GM11168 (cell line): ENCODE results near the gene FYN.
"Not testable (repeated sequence)": the region's sequence is repeated elsewhere in the genome, so short reads cannot be mapped to it uniquely, and the experiment has no call there.

Source experiments
- in situ Hi-C: fragments of 300-500 bp; cut with MboI; formaldehyde crosslinking; loops from one replicate; pipeline ENCODE4 v1.12.0; 2022; ENCODE audit warnings: low sequenced_read_pairs; ENCODE audit not compliant: unreplicated experiment

Gene FYN

DNA sequence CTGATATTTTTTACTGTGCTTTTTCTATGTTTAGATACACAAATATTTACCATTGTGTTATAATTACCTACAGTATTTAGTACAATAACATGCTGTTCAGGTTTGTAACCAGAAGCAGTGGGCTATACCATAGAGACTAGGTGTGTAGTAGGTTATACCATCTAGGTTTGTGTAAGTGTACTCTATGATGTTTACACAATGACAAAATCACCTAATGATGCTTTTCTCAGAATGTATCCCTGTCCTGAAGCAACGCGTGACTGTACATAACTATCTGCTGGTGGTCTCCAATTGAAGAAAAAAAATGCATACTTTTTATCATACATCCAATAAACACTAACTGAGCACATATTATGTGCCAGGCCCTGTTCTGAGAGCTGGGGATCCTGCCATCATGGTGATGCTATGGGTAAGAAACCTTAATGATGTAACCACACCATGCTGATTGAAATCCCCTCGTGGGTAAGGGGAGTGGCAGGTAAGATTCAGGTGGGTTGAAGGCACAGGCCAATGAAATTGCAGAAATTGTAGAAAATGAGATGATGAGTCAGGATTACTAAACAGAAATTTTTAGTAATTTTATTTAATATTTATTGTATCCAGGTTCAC lies 76.8 kb downstream of the FYN start:
- in situ Hi-C loops = no loop called here

DNA sequence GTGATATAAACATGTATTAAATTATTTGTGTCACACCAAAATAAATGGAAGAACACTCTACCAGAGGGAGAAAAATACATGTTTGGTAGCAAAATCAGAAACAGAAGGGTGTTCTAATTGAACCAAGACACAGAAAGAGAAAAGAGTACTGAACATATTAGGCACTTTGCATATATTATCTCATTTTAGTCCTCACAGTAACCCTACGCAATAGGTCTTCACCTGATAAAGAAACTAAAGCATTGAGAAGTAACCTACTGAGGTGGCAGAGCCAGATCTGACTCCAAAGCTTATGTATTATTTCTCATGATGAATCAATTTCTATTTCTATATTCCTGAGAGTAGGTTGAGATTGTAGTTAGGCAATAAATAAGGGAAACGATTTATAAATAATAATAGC lies 77.7 kb downstream of the FYN start:
- in situ Hi-C loops = no loop called here

DNA sequence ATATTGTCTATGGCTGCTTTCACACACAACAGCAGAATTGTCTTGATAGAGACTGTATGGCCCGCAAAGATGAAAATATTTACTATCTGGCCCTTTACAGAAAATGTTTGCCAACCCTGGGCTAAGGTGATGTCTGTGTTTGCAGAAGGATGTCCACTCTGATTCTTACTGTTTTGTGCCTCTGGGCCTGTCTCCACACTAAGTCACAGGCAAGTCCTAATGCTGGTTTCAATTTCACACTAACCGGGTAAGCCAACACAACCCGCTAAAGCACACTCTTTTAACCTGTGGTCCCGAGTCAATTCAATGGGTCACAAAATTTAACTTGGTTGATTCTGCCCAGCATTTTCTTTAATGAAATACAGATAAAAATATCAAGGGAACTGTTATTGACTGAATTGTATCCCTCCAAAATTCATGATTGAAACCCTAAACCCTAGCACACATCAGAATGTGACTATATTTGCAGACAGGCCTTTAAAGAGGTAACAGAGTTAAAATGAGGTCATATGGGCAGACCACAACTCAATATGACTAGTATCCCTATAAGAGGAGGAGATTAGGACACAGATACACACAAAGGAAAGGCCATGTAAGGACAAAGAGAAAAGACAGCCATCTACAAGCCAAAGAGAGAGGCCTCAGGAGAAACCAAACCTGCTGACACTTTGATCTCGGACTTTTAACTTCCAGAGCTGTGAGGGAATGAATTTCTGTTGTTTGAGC lies 78.4 kb downstream of the FYN start:
- in situ Hi-C loops = no loop called here

DNA sequence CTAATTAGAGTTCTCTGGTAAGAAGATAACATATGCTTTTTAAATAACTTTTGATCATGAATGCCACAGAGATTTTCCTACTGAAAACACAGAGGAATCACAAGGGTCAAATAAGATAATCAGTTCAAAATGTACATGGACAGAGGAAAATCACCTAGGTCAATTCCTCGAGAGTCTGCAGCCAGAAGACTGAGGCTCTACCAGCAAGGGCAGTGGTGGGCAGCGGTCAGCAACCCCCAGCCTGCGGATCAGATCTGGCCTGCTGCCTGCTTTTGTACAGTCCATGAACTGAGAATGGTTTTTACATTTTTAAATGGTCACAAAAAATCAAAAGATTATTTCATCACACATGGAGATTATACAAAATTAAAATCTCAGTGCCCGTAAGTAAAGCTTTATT lies 79.0 kb downstream of the FYN start:
- in situ Hi-C loops = no loop called here

DNA sequence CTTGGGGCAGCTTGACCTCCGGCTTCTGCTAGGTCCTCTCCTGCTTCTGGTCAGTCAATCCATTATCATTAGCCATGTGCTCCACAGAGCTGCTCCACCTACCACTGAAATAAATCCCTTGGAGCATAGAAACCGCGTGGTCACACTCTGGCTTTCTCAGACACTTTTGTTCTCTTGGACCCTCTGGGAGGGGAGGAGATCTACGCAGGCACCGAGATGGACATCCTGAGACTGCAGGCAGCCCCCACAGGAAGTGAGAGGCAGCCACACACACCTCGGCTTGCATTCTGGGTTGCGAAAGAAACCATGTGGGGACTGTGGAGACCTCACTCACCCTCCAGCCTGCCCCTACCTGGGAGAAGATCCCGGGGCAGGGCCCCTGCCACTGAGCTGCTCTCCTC lies 79.5 kb downstream of the FYN start:
- in situ Hi-C loops = no loop called here

DNA sequence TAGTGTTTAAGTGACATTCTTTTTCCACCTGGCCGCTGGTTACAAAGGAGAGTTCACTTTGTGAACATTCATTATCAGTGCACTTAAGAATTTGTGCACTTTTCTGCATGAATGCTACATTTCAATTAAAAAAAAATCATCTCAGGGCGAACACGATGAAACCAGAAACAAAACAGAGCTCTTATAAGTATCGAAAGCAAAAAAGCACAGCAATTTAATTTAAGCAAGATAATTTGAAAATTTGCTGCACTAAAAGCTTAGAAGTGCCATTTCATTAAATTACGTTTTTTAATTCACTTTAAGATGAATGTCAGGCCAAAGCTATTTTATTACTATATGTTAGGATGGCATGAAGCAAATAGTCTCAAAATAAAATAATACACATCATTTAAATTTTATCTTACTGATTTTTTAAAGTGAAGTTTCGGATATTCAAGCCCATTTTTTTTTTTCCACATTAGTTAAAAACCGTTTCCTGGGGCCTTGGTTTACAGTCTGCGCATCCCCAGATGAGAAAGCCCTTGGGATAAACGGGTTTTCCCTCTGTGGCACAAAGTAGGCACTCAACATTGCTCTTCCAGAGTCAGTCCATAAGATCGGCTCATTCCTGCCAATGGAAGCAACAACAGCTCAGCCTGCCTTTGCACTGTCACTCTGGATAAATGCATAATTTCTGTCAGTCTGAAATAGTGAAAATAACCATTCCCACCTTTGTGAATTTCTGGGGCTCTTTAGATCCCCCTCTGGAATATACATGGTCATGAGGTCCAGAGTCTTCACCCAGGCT lies 80.1 kb downstream of the FYN start:
- in situ Hi-C loops = no loop called here

DNA sequence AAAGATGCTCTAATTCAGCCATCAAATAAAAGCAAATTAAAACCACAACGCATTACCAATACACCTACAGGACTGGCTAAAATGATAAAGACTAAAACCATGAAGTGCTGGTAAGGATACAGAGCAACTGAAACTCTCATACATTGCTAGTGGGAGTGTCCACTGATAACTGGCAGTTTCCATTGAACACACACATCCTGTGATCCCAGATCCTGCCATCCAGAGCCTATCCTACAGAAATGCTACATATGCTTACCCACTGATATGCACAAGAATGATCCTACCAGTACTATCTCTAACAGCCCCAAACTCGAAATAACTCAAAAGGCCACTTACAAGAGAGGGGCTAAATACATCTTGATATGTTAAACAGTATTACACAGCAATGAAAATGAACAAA lies 81.0 kb downstream of the FYN start:
- in situ Hi-C loops = no loop called here

DNA sequence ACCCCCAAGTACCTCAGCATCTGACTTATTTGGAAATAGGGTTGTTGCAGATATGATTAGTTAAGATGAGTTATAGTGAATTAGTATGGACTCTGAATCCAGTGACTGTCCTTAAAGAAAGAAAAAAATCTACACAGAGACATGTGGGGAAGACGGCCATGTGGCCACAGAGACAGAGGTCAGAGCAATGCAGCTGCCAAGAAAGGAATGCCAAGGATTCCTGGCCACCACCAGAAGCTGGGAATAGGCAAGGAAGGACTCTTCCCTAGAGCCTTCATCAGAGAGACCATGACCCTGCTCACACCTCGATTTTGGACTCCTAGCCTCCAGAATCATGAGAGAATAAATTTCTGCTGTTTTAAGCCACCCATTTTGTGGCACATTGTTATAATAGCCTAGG lies 81.8 kb downstream of the FYN start:
- in situ Hi-C loops = no loop called here

DNA sequence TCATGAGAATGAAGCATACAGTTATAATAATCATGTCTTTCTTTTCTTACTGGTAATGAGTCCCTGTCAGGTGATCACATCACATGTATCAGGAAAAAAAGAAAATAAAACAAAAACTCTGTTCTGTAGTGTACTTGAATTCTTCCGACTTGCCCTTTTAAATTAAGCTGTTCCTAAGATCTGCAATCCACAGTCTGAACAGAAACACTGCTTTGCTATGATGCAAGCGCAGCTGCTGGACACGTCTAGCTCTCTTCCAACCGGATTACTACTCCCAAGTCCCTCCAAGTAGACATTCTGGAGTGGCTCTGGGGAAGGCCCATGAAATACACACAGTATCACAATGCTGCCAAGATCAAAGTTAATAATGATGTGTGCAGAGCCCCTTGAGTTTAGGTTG lies 83.7 kb downstream of the FYN start:
- in situ Hi-C loops = no loop called here

DNA sequence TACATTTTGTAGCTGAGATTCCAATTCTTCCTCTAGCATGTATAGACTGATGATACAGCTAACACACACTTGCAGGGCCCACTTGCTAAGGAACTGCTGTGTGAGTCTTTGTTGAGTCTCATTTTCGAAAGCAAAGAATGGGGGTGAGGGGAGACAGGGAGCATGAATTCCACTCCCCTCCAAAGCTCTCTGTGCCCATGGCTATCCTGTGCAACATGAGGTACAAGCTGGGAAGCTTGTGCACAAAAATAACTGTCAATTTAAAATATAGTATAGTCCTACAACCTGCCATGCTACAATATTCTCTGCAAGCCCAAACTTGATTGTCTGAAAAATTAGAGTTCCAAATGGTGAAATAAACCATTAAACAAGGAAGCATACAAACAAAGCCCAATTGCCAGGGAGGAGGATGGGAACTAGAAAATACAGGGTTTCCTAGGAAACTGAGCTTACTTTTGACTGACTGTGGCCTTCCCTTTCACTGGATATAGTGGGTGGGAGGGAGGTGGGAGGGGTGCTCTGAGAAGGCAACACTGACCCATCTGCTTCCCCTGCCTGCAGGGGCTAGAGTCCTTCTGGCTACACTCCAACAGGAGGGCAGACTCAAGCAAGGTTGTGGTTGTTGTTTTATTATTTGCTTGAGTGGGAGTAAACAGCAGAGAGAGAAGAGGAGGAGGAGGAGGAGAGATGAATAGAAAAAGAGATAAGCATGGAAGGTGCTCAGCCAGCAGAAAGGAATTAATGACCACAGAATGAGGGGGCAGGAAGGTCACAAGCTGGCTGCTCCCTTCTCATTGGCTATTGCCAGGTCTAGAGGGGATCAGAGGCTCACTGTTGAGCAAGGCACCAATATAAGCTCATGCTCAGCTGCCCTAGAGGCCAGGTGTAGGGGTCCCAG lies 84.6 kb downstream of the FYN start:
- in situ Hi-C loops = no loop called here

DNA sequence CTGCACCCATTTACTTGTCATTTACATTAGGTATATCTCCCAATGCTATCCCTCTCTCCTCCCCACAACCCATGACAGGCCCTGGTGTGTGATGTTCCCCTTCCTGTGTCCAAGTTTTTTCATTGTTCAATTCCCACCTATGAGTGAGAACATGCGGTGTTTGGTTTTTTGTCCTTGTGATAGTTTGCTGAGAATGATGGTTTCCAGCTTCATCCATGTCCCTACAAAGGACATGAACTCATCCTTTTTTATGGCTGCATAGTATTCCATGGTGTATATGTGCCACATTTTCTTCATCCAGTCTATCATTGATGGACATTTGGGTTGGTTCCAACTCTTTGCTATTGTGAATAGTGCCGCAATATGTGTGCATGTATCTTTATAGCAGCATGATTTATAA lies 87.1 kb downstream of the FYN start:
- in situ Hi-C loops = not testable (repeated sequence)

DNA sequence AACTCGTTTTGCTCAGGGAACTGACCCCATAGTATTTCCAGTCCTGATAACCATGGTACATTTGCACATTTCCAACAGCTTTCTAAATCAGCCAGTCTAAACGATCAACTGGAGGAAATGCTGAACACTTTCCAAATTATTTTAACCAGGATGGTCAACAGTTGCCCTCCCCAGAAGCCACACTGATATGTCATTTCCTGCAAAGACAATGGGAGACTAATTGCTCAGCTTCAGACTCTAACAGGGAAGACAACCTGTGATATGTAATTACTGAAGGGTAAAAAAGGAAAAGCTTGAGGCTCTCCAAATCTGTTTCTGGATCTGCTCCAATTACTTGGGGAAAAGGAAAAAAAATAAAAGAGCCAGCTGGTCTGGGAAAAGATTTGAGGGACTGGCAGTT lies 88.8 kb downstream of the FYN start:
- in situ Hi-C loops = no loop called here

DNA sequence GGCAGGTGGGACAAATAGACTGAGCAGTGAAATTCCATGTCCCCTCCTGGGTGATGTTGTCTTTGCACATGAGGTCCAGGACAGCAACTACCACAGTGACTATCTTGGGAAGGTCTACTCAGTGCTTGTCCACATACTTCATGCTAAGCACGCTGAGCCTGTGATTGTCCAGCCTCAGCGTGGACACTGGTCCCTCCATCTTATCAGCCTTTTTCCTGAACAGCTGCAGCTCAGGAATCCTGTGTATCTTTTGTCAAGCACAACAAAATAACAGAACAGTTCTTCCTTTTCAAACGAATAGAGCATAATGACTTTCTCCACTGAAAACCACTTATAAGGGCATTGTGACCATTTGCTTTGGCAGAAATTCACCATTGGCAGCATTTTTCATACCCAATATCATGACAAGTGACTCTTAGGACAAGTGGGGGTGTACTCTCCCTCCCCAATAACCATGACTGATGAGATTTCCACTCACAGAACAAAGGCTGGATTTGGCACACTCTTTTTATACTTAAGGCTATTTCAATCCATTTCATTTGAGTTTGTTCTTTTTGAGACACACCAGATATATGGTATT lies 90.3 kb downstream of the FYN start:
- in situ Hi-C loops = no loop called here

DNA sequence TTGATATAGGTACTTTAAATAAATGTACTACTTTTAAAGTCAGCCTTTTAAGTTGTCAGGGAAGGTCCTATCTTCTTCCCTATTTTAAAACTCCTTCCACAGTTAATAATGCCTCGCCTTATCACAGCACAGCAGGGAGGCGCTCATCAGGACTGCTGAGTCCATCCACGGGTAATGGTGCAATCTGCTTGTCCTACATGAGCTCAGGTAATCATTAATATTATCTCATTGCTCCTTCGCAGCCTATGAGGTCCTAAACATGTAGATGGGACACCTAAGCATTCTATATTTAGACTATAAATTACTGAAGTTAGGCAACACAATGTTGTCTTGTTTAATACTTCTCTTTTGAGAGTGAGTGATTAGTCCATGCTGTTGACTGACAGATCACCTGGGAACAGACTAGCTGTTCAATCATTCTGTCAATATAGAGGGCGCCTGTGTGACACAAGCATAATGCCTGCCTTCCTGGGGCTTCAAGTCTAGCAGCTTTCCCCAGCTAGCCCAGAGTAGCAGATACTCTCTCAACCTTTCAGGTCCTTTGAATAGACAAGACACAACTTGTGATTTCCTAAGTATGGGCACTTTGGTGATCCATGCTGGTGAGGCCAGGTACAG lies 91.0 kb downstream of the FYN start:
- in situ Hi-C loops = no loop called here

DNA sequence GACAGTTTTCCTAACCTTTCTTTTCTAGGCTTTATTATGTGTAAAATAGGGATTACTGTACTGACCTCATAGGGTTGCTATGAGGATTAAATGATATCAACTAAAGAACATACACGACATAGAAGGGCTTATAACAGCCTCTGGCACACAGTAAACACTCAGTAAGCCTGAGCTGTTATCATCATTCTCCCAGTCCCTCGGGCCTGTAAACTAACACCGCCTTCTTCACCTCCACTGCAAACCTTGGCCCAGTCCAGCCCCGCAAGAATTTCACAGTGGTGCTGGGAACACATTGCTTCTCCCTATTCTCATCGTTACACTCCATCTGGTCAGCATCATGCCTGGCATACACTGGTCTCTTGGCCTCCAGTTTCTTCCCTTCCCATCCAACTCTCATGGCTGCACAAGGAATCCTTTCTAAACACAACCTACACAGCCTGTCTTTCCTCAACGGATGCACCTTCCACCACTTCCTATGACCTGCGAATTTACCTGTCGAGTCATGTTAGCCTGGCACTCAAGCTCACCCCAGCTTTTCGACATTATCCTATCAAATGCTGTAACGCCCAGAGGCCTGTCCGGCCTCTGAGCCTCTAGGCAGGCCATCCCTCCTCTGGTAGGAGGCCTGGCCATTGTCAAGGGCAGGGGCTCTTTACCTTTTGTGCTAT lies 92.1 kb downstream of the FYN start:
- in situ Hi-C loops = no loop called here

DNA sequence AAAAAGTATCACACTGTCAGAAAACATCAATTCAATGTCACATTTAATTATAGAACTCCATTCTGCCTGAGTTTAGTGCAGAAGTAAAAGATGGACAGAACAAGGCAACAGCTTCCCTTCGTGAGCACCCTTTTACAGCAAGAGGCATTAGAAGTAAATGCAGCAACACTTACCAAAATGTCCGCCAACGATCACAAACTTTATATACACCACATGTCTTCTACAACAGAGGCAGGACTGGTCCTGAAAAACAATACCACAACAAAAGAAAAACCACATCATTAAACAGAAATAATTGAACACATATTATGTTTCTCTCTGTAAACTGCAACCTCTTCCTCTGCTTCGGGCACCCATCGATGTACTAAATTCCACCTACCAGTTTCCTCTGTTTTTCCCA lies 92.9 kb downstream of the FYN start:
- in situ Hi-C loops = no loop called here

DNA sequence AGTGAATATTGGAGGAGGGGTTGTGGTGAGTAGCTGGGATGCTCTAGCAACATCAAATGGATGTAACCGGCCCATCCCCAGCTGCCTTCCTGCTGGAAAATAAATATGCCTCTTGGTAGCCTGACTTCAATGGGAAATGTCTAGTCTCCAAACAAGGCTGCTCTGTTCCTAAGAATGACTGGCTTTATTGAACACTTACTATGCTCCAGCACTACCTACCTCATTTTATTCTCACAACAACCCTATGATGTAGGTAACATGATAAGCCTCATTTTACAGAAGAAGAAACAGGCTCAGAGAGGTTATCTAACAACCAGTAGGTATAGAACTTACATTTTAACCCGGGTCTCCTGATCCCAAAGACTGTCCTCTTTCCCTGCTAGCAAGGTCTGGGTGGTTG lies 93.6 kb downstream of the FYN start:
- in situ Hi-C loops = no loop called here

DNA sequence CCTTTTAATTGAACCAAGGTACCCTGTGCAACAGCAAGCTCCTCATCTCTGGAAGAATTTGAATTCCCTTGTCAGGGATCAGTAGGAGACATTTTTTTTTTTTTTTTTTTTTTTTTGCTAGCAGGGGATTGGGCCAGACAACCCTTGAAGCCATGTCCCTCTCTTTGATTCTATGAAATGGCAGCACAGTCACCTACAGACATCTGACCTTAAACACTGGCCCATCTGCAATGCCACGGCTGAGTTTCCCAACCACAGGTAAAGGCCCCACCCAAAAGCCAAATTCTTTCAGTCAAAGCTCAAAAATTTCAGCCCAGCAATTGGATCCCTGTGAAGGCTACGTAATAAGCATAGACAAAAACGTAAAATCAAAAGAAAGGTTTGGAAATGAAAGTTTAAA lies 94.2 kb downstream of the FYN start:
- in situ Hi-C loops = no loop called here

DNA sequence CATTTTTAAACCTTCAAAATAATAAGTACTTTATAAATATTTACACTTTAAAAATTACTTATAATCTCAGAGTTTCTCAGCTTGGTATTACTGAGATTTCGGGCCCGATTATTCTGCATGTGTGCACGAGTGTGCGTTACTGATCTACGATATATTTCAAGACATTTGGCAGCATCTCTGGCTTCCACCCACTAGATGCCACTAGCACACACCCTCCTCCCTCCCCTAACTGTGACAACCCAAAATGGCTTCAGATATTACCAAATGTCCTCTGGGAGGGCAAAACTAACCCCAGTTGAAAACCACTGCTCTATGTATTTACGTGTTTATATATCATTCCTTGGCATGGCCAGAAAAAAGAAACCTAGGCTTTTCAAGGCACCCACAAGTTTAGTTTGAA lies 95.9 kb downstream of the FYN start:
- in situ Hi-C loops = no loop called here
